HepG2 (cell line): ENCODE results near the gene SH3D19. TPM values are rescaled to one million over a fixed set of nuclear protein-coding genes. Genes with fewer than 3 reads are reported as not detected.

ENCODE experiments used
- FOXK1 ChIP-seq: sonication (generic); formaldehyde crosslinking; IDR thresholded peaks from 2 replicates; pipeline ENCODE4 v1.4.0; 2020; ENCODE audit warnings: low read depth, missing genetic modification reagents, borderline replicate concordance
- GABPA ChIP-seq, 2 experiments: IDR thresholded peaks; 2 replicates each; pipeline ENCODE4 v1.6.1; 2011 to 2016; ENCODE audit warnings: low read depth in 2 of 2, low read length in 1 of 2, missing biosample characterization in 1 of 2, missing genetic modification characterization in 1 of 2
- JARID2 ChIP-seq: sonication (generic); formaldehyde crosslinking; IDR thresholded peaks from 2 replicates; pipeline ENCODE4 v1.8.1; 2023; ENCODE audit warnings: missing genetic modification reagents, inconsistent platforms; ENCODE audit not compliant: insufficient replicate concordance
- POGZ ChIP-seq: sonication (generic); formaldehyde crosslinking; IDR thresholded peaks from 2 replicates; pipeline ENCODE4 v1.4.0; 2020; ENCODE audit warnings: mild to moderate bottlenecking, missing genetic modification reagents
- SATB2 ChIP-seq: sonication (generic); formaldehyde crosslinking; IDR thresholded peaks from 2 replicates; pipeline ENCODE4 v1.5.0; 2020; ENCODE audit warnings: missing genetic modification reagents
- TBP ChIP-seq: sonication (generic); formaldehyde crosslinking; IDR thresholded peaks from 2 replicates; pipeline ENCODE4 v1.5.0; 2020; ENCODE audit warnings: missing genetic modification reagents
- TOE1 ChIP-seq: sonication (generic); formaldehyde crosslinking; IDR thresholded peaks from 2 replicates; pipeline ENCODE4 v1.4.0; 2020; ENCODE audit warnings: mild to moderate bottlenecking, missing genetic modification reagents
- ZNF121 ChIP-seq: sonication (generic); formaldehyde crosslinking; IDR thresholded peaks from 2 replicates; pipeline ENCODE4 v1.5.0; 2020; ENCODE audit warnings: mild to moderate bottlenecking, missing genetic modification reagents
- ZNF253 ChIP-seq: sonication (generic); formaldehyde crosslinking; IDR thresholded peaks from 2 replicates; pipeline ENCODE4 v1.8.0; 2022; ENCODE audit warnings: mild to moderate bottlenecking, missing genetic modification reagents, borderline replicate concordance
- ZNF550 ChIP-seq: sonication (generic); formaldehyde crosslinking; IDR thresholded peaks from 2 replicates; pipeline ENCODE4 v1.4.0; 2020; ENCODE audit warnings: mild to moderate bottlenecking, missing genetic modification reagents, borderline replicate concordance
- ZNF572 ChIP-seq: sonication (generic); formaldehyde crosslinking; IDR thresholded peaks from 2 replicates; pipeline ENCODE4 v1.5.1; 2020; ENCODE audit warnings: mild to moderate bottlenecking, missing genetic modification reagents
- polyA plus RNA-seq, 8 experiments: library from polyadenylated mRNA; depleted of rRNA in 3 of 8; stranded (reverse) in 7 of 8; unstranded in 1 of 8; fragments of >200 nt; fragmentation: Illumina TruSeq in 4 of 8; extraction: Trizol in 4 of 8; gene quantifications; 2 replicates each; pipeline versions ENCODE4 v1.2.1 to v1.2.3, GENCODE V29; 2011 to 2016; ENCODE audit warnings: low read depth in 4 of 8, missing spikeins in 1 of 8, mixed read lengths in 1 of 8; ENCODE audit not compliant: insufficient read depth in 1 of 8
- total RNA-seq, 5 experiments: library from RNA; depleted of rRNA; stranded (reverse); fragments of >200 nt; fragmentation: Illumina TruSeq; extraction: Trizol; gene quantifications; 2 replicates each; pipeline ENCODE4 v1.2.3, GENCODE V29; 2016; ENCODE audit warnings: low read depth in 1 of 5
- TF ChIP-seq, protein P1 (sequence below): IDR thresholded peaks from 2 replicates; pipeline ENCODE4 v1.6.1; 2018; ENCODE audit warnings: missing genetic modification reagents
- TF ChIP-seq, protein P2 (sequence below): sonication (generic); formaldehyde crosslinking; IDR thresholded peaks from 2 replicates; pipeline ENCODE4 v1.4.0; 2020; ENCODE audit warnings: missing genetic modification reagents
- TF ChIP-seq, protein P3 (sequence below): sonication (generic); formaldehyde crosslinking; IDR thresholded peaks from 2 replicates; pipeline ENCODE4 v1.5.0; 2020; ENCODE audit warnings: mild to moderate bottlenecking, missing genetic modification reagents
- TF ChIP-seq, protein P4 (sequence below): sonication (generic); formaldehyde crosslinking; IDR thresholded peaks from 2 replicates; pipeline ENCODE4 v1.5.1; 2020; ENCODE audit warnings: mild to moderate bottlenecking, moderate library complexity, missing genetic modification reagents

Gene SH3D19
- total and polyA plus RNA-seq, 2 of the 13 experiments (the other 11 are each of a cell fraction or from before 2014, with no cell fraction given) = 31.2 to 38.0 TPM

DNA sequence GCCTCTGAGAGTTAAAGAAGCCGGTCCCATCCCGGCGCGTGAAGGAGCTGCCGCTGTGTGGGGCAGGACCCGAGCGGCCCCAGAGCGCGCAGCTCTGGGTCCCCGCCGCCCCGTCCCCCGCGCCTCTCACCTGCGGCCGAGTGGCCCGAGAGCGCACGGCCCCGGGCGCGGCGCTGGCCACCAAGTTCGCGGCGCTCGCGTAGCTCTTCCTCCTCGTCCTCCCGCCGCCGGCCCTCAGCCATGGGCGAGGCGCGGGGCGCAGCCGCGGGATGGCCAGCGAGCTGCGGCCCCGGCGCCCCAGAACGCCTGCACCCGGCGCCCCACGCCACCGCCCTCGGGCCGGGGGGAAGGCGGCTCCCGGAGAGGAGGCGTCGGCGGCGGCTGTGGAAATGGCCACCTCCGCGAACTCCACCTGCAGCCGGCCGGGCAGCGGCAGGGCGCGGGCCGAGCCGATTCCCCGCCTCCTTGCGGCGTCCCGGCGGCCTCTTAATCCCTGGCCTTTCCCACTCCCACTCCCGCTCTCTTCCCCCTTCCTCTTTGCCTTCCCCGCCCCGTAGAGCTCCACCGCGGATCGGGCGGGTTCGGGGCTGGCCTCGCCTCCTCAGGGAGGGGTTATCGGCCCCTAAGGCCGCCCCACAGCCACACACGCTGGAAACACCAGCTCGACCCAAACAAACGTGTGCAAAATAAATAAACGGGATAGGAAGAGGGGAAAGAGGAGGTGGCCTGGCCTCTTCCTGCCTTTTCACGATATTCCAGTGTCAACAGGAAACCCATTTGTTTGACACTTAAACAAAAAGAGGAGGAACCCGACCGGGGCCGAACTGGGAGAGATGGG, at the start of gene SH3D19 (continued):
- TF ChIP-seq, protein P1, sequence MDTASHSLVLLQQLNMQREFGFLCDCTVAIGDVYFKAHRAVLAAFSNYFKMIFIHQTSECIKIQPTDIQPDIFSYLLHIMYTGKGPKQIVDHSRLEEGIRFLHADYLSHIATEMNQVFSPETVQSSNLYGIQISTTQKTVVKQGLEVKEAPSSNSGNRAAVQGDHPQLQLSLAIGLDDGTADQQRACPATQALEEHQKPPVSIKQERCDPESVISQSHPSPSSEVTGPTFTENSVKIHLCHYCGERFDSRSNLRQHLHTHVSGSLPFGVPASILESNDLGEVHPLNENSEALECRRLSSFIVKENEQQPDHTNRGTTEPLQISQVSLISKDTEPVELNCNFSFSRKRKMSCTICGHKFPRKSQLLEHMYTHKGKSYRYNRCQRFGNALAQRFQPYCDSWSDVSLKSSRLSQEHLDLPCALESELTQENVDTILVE = peak; percentile 75; the same call in 1 of the 2 replicates
- TF ChIP-seq POGZ = peak; percentile 95
- 0 out of 2 replicates have a peak, but pooled peaks have one; percentile 13 for TF ChIP-seq SATB2 (CRISPR knock-in tag)
- no peak for TF ChIP-seq ZNF253 (CRISPR knock-in tag)
- TF ChIP-seq, protein P2, sequence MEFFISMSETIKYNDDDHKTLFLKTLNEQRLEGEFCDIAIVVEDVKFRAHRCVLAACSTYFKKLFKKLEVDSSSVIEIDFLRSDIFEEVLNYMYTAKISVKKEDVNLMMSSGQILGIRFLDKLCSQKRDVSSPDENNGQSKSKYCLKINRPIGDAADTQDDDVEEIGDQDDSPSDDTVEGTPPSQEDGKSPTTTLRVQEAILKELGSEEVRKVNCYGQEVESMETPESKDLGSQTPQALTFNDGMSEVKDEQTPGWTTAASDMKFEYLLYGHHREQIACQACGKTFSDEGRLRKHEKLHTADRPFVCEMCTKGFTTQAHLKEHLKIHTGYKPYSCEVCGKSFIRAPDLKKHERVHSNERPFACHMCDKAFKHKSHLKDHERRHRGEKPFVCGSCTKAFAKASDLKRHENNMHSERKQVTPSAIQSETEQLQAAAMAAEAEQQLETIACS (CRISPR knock-in tag) = peak; percentile 13; the same call in 1 of the 2 replicates
- TF ChIP-seq JARID2 (CRISPR knock-in tag) = no peak
- no peak for TF ChIP-seq GABPA (IDR thresholded peaks at IDR 0.05; ENCODE audit: low read depth, low read length)
- TF ChIP-seq GABPA (CRISPR knock-in tag; IDR thresholded peaks at IDR 0.05; ENCODE audit: low read depth) = peak; percentile 78
- TF ChIP-seq TBP = no peak
- TF ChIP-seq, protein P3, sequence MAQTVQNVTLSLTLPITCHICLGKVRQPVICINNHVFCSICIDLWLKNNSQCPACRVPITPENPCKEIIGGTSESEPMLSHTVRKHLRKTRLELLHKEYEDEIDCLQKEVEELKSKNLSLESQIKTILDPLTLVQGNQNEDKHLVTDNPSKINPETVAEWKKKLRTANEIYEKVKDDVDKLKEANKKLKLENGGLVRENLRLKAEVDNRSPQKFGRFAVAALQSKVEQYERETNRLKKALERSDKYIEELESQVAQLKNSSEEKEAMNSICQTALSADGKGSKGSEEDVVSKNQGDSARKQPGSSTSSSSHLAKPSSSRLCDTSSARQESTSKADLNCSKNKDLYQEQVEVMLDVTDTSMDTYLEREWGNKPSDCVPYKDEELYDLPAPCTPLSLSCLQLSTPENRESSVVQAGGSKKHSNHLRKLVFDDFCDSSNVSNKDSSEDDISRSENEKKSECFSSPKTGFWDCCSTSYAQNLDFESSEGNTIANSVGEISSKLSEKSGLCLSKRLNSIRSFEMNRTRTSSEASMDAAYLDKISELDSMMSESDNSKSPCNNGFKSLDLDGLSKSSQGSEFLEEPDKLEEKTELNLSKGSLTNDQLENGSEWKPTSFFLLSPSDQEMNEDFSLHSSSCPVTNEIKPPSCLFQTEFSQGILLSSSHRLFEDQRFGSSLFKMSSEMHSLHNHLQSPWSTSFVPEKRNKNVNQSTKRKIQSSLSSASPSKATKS (CRISPR knock-in tag) = peak; percentile 97; the same call in 1 of the 2 replicates
- TF ChIP-seq FOXK1 (CRISPR knock-in tag) = peak; percentile 89
- peak; percentile 29; the same call in 1 of the 2 replicates for TF ChIP-seq TOE1
- TF ChIP-seq, protein P4, sequence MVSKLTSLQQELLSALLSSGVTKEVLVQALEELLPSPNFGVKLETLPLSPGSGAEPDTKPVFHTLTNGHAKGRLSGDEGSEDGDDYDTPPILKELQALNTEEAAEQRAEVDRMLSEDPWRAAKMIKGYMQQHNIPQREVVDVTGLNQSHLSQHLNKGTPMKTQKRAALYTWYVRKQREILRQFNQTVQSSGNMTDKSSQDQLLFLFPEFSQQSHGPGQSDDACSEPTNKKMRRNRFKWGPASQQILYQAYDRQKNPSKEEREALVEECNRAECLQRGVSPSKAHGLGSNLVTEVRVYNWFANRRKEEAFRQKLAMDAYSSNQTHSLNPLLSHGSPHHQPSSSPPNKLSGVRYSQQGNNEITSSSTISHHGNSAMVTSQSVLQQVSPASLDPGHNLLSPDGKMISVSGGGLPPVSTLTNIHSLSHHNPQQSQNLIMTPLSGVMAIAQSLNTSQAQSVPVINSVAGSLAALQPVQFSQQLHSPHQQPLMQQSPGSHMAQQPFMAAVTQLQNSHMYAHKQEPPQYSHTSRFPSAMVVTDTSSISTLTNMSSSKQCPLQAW (CRISPR knock-in tag) = peak; percentile 93; the same call in 1 of the 2 replicates
- no peak for TF ChIP-seq ZNF572 (CRISPR knock-in tag)
- no peak for TF ChIP-seq ZNF550
- TF ChIP-seq ZNF121 (CRISPR knock-in tag) = peak; percentile 81
